H9 (cell line): ENCODE results near the gene ZBTB47. TPM values are rescaled to one million over a fixed set of nuclear protein-coding genes. Genes with fewer than 3 reads are reported as not detected.

Experiments
- DNase-seq: peaks from one replicate; pipeline ENCODE4 v3.0.0-alpha.2; 2017
- H2AFZ ChIP-seq: one replicate; pipeline ENCODE4 v1.6.1; 2013; ENCODE audit warnings: mild to moderate bottlenecking, low read length, control low read depth, moderate library complexity
- H2AK5ac ChIP-seq: 2 replicates; pipeline ENCODE4 v1.6.1; 2013; ENCODE audit warnings: low read length, control low read depth, mixed read lengths; ENCODE audit not compliant: insufficient read length
- H2BK120ac ChIP-seq: one replicate; pipeline ENCODE4 v1.6.1; 2013; ENCODE audit warnings: low read depth, mild to moderate bottlenecking, low read length, control low read depth, inconsistent platforms; ENCODE audit not compliant: poor library complexity, severe bottlenecking
- H2BK12ac ChIP-seq: 2 replicates; pipeline ENCODE4 v1.6.1; 2013; ENCODE audit warnings: low read length, control low read depth, mixed read lengths, low read depth; ENCODE audit not compliant: insufficient read length
- H2BK15ac ChIP-seq: 2 replicates; pipeline ENCODE4 v1.6.1; 2013; ENCODE audit warnings: low read depth, low read length, control low read depth
- H2BK20ac ChIP-seq: one replicate; pipeline ENCODE4 v1.6.1; 2013; ENCODE audit warnings: low read depth, mild to moderate bottlenecking, low read length, control low read depth, inconsistent platforms; ENCODE audit not compliant: poor library complexity, severe bottlenecking
- H2BK5ac ChIP-seq: 2 replicates; pipeline ENCODE4 v1.6.1; 2013; ENCODE audit warnings: low read length, control low read depth, mixed read lengths; ENCODE audit not compliant: insufficient read length
- H3K14ac ChIP-seq: 2 replicates; pipeline ENCODE4 v1.6.1; 2013; ENCODE audit warnings: low read length, control low read depth; ENCODE audit not compliant: insufficient read depth
- H3K18ac ChIP-seq: 2 replicates; pipeline ENCODE4 v1.6.1; 2013; ENCODE audit warnings: low read depth, mild to moderate bottlenecking, mixed read lengths, low read length, control low read depth; ENCODE audit not compliant: insufficient read length
- H3K23ac ChIP-seq: 2 replicates; pipeline ENCODE4 v1.6.1; 2013; ENCODE audit warnings: low read length, control low read depth, mixed read lengths, low read depth; ENCODE audit not compliant: insufficient read length
- H3K23me2 ChIP-seq: 2 replicates; pipeline ENCODE4 v1.6.1; 2013; ENCODE audit warnings: low read depth, mild to moderate bottlenecking, mixed read lengths, low read length, control low read depth; ENCODE audit not compliant: insufficient read length, poor library complexity, severe bottlenecking
- H3K27ac ChIP-seq: 2 replicates; pipeline ENCODE4 v1.5.1; 2013; ENCODE audit warnings: low read length, control low read depth, mixed read lengths, low read depth; ENCODE audit not compliant: insufficient read length
- H3K27me3 ChIP-seq: 2 replicates; pipeline ENCODE4 v1.6.1; 2013; ENCODE audit warnings: low read length, control low read depth, inconsistent platforms; ENCODE audit not compliant: insufficient read depth
- H3K4ac ChIP-seq: 2 replicates; pipeline ENCODE4 v1.6.1; 2013; ENCODE audit warnings: low read depth, mild to moderate bottlenecking, control low read depth, inconsistent platforms, low read length, moderate library complexity
- H3K4me1 ChIP-seq: 2 replicates; pipeline ENCODE4 v1.6.1; 2013; ENCODE audit warnings: low read length, control low read depth, inconsistent platforms; ENCODE audit not compliant: insufficient read depth
- H3K4me2 ChIP-seq: 2 replicates; pipeline ENCODE4 v1.6.1; 2013; ENCODE audit warnings: low read length, control low read depth, mixed read lengths; ENCODE audit not compliant: insufficient read length, insufficient read depth
- H3K56ac ChIP-seq: 2 replicates; pipeline ENCODE4 v1.6.1; 2013; ENCODE audit warnings: low read depth, mild to moderate bottlenecking, mixed read lengths, low read length, control low read depth; ENCODE audit not compliant: insufficient read length
- H3K79me1 ChIP-seq: 2 replicates; pipeline ENCODE4 v1.6.1; 2013; ENCODE audit warnings: low read depth, mild to moderate bottlenecking, moderate library complexity, low read length, control low read depth, inconsistent platforms; ENCODE audit not compliant: insufficient read depth, poor library complexity, severe bottlenecking
- H3K79me2 ChIP-seq: 2 replicates; pipeline ENCODE4 v1.6.1; 2013; ENCODE audit warnings: low read length, control low read depth, inconsistent platforms; ENCODE audit not compliant: insufficient read depth
- H3K9ac ChIP-seq: 2 replicates; pipeline ENCODE4 v1.6.1; 2013; ENCODE audit warnings: low read length, control low read depth, mixed read lengths; ENCODE audit not compliant: insufficient read length; ENCODE audit errors: extremely low read depth
- H3K9me3 ChIP-seq: one replicate; pipeline ENCODE4 v1.6.1; 2013; ENCODE audit warnings: low read depth, low read length, inconsistent platforms; ENCODE audit not compliant: control insufficient read depth
- H3T11ph ChIP-seq: one replicate; pipeline ENCODE4 v1.6.1; 2013; ENCODE audit warnings: mild to moderate bottlenecking, low read length, control low read depth, inconsistent platforms
- H4K20me1 ChIP-seq: one replicate; pipeline ENCODE4 v1.6.1; 2013; ENCODE audit not compliant: control insufficient read depth, insufficient read length, insufficient read depth
- H4K5ac ChIP-seq: 2 replicates; pipeline ENCODE4 v1.6.1; 2013; ENCODE audit warnings: low read depth, mild to moderate bottlenecking, mixed read lengths, low read length, control low read depth; ENCODE audit not compliant: insufficient read length
- H4K8ac ChIP-seq: replicated peaks from 2 replicates; pipeline ENCODE4 v1.6.1; 2013; ENCODE audit warnings: low read length, control low read depth, mixed read lengths, low read depth; ENCODE audit not compliant: insufficient read length
- H4K91ac ChIP-seq: 2 replicates; pipeline ENCODE4 v1.6.1; 2013; ENCODE audit warnings: low read depth, mild to moderate bottlenecking, moderate library complexity, mixed read lengths, low read length, control low read depth; ENCODE audit not compliant: insufficient read length
- H3K27ac Mint-ChIP-seq, 3 experiments: 2 replicates in 2 of 3; 3 replicates in 1 of 3; pipeline ENCODE4 v1.8.0; 2020 to 2021; ENCODE audit warnings: mixed read lengths in 3 of 3, mild to moderate bottlenecking in 1 of 3, moderate library complexity in 1 of 3
- H3K27me3 Mint-ChIP-seq: 2 replicates; pipeline ENCODE4 v1.8.0; 2021; ENCODE audit warnings: low read depth, mild to moderate bottlenecking, moderate library complexity, mixed read lengths
- H3K36me3 Mint-ChIP-seq, 3 experiments: 2 replicates in 2 of 3; 3 replicates in 1 of 3; pipeline ENCODE4 v1.8.0; 2020 to 2021; ENCODE audit warnings: low read depth in 3 of 3, mixed read lengths in 3 of 3; ENCODE audit not compliant: insufficient read depth in 1 of 3
- H3K4me1 Mint-ChIP-seq, 2 experiments: 2 replicates each; pipeline ENCODE4 v1.8.0; 2020; ENCODE audit warnings: mixed read lengths in 2 of 2
- H3K4me3 Mint-ChIP-seq, 2 experiments: 2 replicates in 1 of 2; 3 replicates in 1 of 2; pipeline ENCODE4 v1.8.0; 2020 to 2021; ENCODE audit warnings: mild to moderate bottlenecking in 2 of 2, mixed read lengths in 2 of 2, moderate library complexity in 1 of 2
- H3K9me3 Mint-ChIP-seq, 2 experiments: 2 replicates in 1 of 2; 3 replicates in 1 of 2; pipeline ENCODE4 v1.8.0; 2020; ENCODE audit warnings: mild to moderate bottlenecking in 2 of 2, mixed read lengths in 2 of 2, moderate library complexity in 1 of 2
- CTCF ChIP-seq: fragments of 200-600 bp; sonication (generic); conservative IDR thresholded peaks from 3 replicates; pipeline ENCODE4 v1.8.0; 2021; ENCODE audit warnings: antibody characterized with exemption, mild to moderate bottlenecking
- WGBS: extraction: QIAGEN DNeasy Blood & Tissue Kit; methylation state at CpG from one replicate; pipeline ENCODE4 v1.1.7; 2013; ENCODE audit warnings: missing lambda C conversion rate, low lambda C conversion rate, mixed read lengths; ENCODE audit not compliant: insufficient read length; ENCODE audit errors: extremely low coverage; 5-methylcytosine and 5-hydroxymethylcytosine counted together
- total RNA-seq: library from RNA; stranded (reverse); gene quantifications from 2 replicates; pipeline ENCODE4 v1.2.1, GENCODE V29; 2021

Gene ZBTB47
- total RNA-seq, 1 experiment from 2014 or later = 3.6 TPM

GRCh38 chr3:42696356-42697288 is 43.1 kb downstream of the ZBTB47 start:
- H4K20me1 ChIP-seq = no peaks in the 10 kb centered on the region
- peak; percentile 9 for DNase-seq
- H3K4me2 ChIP-seq = no peak overlapping the region
- no peak overlapping the region for H2BK15ac ChIP-seq
- no peak overlapping the region for H2BK5ac ChIP-seq
- H3K23ac ChIP-seq = no peak overlapping the region
- no peak overlapping the region for H3K4ac ChIP-seq
- H3K14ac ChIP-seq = no peak overlapping the region
- H3K79me2 ChIP-seq = no peaks in the 10 kb centered on the region
- H3K23me2 ChIP-seq = no peaks in the 10 kb centered on the region
- no peak overlapping the region for H3T11ph ChIP-seq
- H3K79me1 ChIP-seq = no peaks in the 10 kb centered on the region
- Mint-ChIP-seq H3K4me1 (peaks cover 5 to 6% of the 10 kb centered on the region in 2 experiments), H3K4me3 (no peak overlapping the region), H3K27ac (no peak overlapping the region), H3K9me3 (no peaks in the 10 kb centered on the region), H3K36me3 (no peaks in the 10 kb centered on the region), H3K27me3 (peaks cover 1% of the 10 kb centered on the region; the same call in 1 of the 2 replicates)
- H3K18ac ChIP-seq = no peak overlapping the region
- no peak overlapping the region for H2AK5ac ChIP-seq
- no peak overlapping the region for H3K9ac ChIP-seq
- no peak overlapping the region for H4K8ac ChIP-seq
- H2BK20ac ChIP-seq = no peak overlapping the region
- no peak overlapping the region for H3K27ac ChIP-seq
- H4K5ac ChIP-seq = no peak overlapping the region
- H3K56ac ChIP-seq = no peak overlapping the region
- no peaks in the 10 kb centered on the region; the same call in 1 of the 2 replicates for H3K27me3 ChIP-seq
- no peak overlapping the region for H2BK120ac ChIP-seq
- H3K9me3 ChIP-seq = no peaks in the 10 kb centered on the region
- WGBS = no CpG with 5 or more reads among the region's 19 CpGs
- no peak overlapping the region for H2AFZ ChIP-seq
- no peak overlapping the region for H2BK12ac ChIP-seq
- H4K91ac ChIP-seq = no peak overlapping the region
- TF ChIP-seq CTCF = no peak
- no peaks in the 10 kb centered on the region for H3K4me1 ChIP-seq
